WTC11 (cell line): Measurements from ENCODE around the gene TTC4. TPM values are rescaled to one million over a fixed set of nuclear protein-coding genes. Genes with fewer than 3 reads are reported as not detected.

Experiments
- ATAC-seq: fragments of 200-7000 bp; cut with Tn5 transposase; 2 replicates; pipeline ENCODE4 v1.10.0; 2021; ENCODE audit warnings: mild to moderate bottlenecking, moderate library complexity
- CTCF ChIA-PET: fragments of 300-600 bp; sonication (Branson Sonifier 250); formaldehyde crosslinking; loops from one replicate; lab custom pipeline; 2021; ENCODE audit warnings: antibody characterized with exemption; lab: Charles Lee
- POLR2A ChIA-PET: fragments of 350-600 bp; sonication (Branson Sonifier 250); formaldehyde crosslinking; loops from one replicate; lab custom pipeline; 2021; ENCODE audit warnings: antibody characterized with exemption; lab: Charles Lee
- DNase-seq: peaks from one replicate; pipeline ENCODE4 v3.0.0; 2021; ENCODE audit warnings: low spot score
- H3K27ac Mint-ChIP-seq: 2 replicates; pipeline ENCODE4 v1.8.0; 2021; ENCODE audit warnings: mixed read lengths
- H3K27me3 Mint-ChIP-seq: 2 replicates; pipeline ENCODE4 v1.8.0; 2021; ENCODE audit warnings: low read depth, mild to moderate bottlenecking, moderate library complexity, mixed read lengths
- H3K36me3 Mint-ChIP-seq: 2 replicates; pipeline ENCODE4 v1.8.0; 2021; ENCODE audit warnings: mixed read lengths
- H3K4me1 Mint-ChIP-seq: 2 replicates; pipeline ENCODE4 v1.8.0; 2022; ENCODE audit warnings: mixed read lengths
- H3K4me3 Mint-ChIP-seq: 2 replicates; pipeline ENCODE4 v1.8.0; 2021; ENCODE audit warnings: mild to moderate bottlenecking, moderate library complexity, mixed read lengths
- H3K9me3 Mint-ChIP-seq: 2 replicates; pipeline ENCODE4 v1.8.0; 2021; ENCODE audit warnings: mixed read lengths
- ATF2 ChIP-seq: sonication (generic); formaldehyde crosslinking; IDR thresholded peaks from 2 replicates; pipeline ENCODE4 v1.8.1; 2022; ENCODE audit warnings: low read depth, missing genetic modification reagents, borderline replicate concordance
- CBFB ChIP-seq: sonication (generic); formaldehyde crosslinking; IDR thresholded peaks from 2 replicates; pipeline ENCODE4 v1.8.1; 2022; ENCODE audit warnings: mild to moderate bottlenecking, low read depth, missing genetic modification reagents
- EMX1 ChIP-seq: fragments of 250-450 bp; sonication (Bioruptor Pico); IDR thresholded peaks from 2 replicates; pipeline ENCODE4 v1.8.0; 2021; ENCODE audit warnings: mild to moderate bottlenecking
- FOXP1 ChIP-seq: sonication (generic); formaldehyde crosslinking; IDR thresholded peaks from 2 replicates; pipeline ENCODE4 v1.8.0; 2022; ENCODE audit warnings: missing genetic modification reagents, mild to moderate bottlenecking, moderate library complexity, borderline replicate concordance
- HMGA2 ChIP-seq: fragments of 250-450 bp; sonication (Bioruptor Pico); IDR thresholded peaks from 2 replicates; pipeline ENCODE4 v1.4.0; 2021; ENCODE audit warnings: mild to moderate bottlenecking, moderate library complexity
- MAX ChIP-seq: sonication (generic); formaldehyde crosslinking; IDR thresholded peaks from 2 replicates; pipeline ENCODE4 v1.8.0; 2022; ENCODE audit warnings: mild to moderate bottlenecking, missing genetic modification reagents
- NFE2L1 ChIP-seq: sonication (generic); formaldehyde crosslinking; IDR thresholded peaks from 2 replicates; pipeline ENCODE4 v1.8.1; 2023; ENCODE audit warnings: missing genetic modification reagents
- NR1H2 ChIP-seq: sonication (generic); formaldehyde crosslinking; IDR thresholded peaks from 2 replicates; pipeline ENCODE4 v1.9.0; 2021; ENCODE audit warnings: mild to moderate bottlenecking, moderate library complexity, missing genetic modification reagents
- PRDM15 ChIP-seq: sonication (generic); formaldehyde crosslinking; IDR thresholded peaks from 2 replicates; pipeline ENCODE4 v1.8.0; 2022; ENCODE audit warnings: missing genetic modification reagents
- ZNF512 ChIP-seq: sonication (generic); formaldehyde crosslinking; IDR thresholded peaks from 2 replicates; pipeline ENCODE4 v1.8.1; 2022; ENCODE audit warnings: missing genetic modification reagents, borderline replicate concordance
- total RNA-seq: library from RNA; stranded (reverse); gene quantifications from 3 replicates; pipeline ENCODE4 v1.2.3, GENCODE V29; 2021
- TF ChIP-seq, protein P1 (sequence below): fragments of 250-450 bp; sonication (Bioruptor Pico); IDR thresholded peaks from 2 replicates; pipeline ENCODE4 v2.1.2; 2022; ENCODE audit warnings: mild to moderate bottlenecking, moderate library complexity
- TF ChIP-seq, protein P2 (sequence below): sonication (generic); formaldehyde crosslinking; IDR thresholded peaks from 2 replicates; pipeline ENCODE4 v1.8.1; 2023; ENCODE audit warnings: mild to moderate bottlenecking, moderate library complexity, missing genetic modification reagents
- TF ChIP-seq, protein P3 (sequence below): fragments of 250-450 bp; sonication (Bioruptor Pico); IDR thresholded peaks from 2 replicates; pipeline ENCODE4 v1.9.0; 2021; ENCODE audit warnings: mild to moderate bottlenecking
- TF ChIP-seq, protein P4 (sequence below): sonication (generic); formaldehyde crosslinking; IDR thresholded peaks from 2 replicates; pipeline ENCODE4 v1.8.1; 2022; ENCODE audit warnings: low read depth, mild to moderate bottlenecking, moderate library complexity, missing genetic modification reagents, borderline replicate concordance
- TF ChIP-seq, protein P5 (sequence below): sonication (generic); formaldehyde crosslinking; IDR thresholded peaks from 2 replicates; pipeline ENCODE4 v1.8.0; 2023; ENCODE audit warnings: mild to moderate bottlenecking, missing genetic modification reagents
- TF ChIP-seq, protein P6 (sequence below): fragments of 200-600 bp; IDR thresholded peaks from 2 replicates; pipeline ENCODE4 v1.8.0; 2022; ENCODE audit warnings: antibody characterized with exemption

Gene TTC4
- total RNA-seq, 1 experiment from 2014 or later = 18.8 TPM

DNA sequence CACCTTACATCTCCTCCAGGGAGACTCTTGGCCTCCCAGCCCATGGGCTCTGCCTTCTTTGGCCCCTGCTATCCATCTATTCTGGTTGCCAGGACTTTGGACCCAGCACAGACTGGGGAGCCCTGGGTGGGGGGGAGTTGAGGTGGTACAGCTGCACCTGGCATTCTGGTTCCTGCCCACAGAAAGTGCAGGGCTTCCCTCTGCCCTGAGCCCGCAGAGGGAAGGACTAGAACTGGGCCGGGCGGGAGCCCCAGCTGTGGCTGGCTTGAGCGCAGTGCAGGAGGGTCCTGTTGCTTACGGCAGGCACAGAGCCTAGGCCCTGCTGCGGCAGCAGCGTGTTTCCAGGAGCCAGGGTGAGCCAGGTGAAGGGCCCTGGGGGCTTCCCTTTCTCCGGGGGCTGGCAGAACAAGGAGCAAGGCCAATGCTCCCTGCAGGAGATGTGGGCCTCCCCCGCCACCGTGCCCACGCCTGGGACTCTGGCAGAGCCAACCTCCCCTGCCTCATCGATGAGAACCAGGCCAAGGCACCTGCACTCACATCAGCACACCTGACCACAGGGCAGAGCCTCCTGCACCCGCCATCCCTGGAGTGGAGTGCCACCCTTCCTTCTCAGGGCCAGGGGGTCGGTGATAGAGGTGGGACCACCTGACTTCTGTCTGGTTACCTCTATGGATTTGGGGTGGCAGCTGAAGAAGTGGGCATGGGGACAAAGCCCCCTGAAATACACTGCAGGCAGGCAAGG lies 32.6 kb downstream of the TTC4 start:
- ATAC-seq (no peak), DNase-seq (no peak)
- Mint-ChIP-seq H3K4me1 (peaks cover 18% of the 10 kb centered on the region), H3K36me3 (no peaks in the 10 kb centered on the region), H3K9me3 (peaks cover 6% of the 10 kb centered on the region), H3K4me3 (no peak overlapping the region), H3K27me3 (no peaks in the 10 kb centered on the region; the same call in 1 of the 2 replicates), H3K27ac (no peak overlapping the region)
- ChIA-PET POLR2A (no interaction called here), CTCF (no interaction called here)
- TF ChIP-seq, protein P1, sequence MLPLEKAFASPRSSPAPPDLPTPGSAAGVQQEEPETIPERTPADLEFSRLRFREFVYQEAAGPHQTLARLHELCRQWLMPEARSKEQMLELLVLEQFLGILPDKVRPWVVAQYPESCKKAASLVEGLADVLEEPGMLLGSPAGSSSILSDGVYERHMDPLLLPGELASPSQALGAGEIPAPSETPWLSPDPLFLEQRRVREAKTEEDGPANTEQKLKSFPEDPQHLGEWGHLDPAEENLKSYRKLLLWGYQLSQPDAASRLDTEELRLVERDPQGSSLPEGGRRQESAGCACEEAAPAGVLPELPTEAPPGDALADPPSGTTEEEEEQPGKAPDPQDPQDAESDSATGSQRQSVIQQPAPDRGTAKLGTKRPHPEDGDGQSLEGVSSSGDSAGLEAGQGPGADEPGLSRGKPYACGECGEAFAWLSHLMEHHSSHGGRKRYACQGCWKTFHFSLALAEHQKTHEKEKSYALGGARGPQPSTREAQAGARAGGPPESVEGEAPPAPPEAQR (CRISPR knock-in tag) = no peak
- TF ChIP-seq, protein P2, sequence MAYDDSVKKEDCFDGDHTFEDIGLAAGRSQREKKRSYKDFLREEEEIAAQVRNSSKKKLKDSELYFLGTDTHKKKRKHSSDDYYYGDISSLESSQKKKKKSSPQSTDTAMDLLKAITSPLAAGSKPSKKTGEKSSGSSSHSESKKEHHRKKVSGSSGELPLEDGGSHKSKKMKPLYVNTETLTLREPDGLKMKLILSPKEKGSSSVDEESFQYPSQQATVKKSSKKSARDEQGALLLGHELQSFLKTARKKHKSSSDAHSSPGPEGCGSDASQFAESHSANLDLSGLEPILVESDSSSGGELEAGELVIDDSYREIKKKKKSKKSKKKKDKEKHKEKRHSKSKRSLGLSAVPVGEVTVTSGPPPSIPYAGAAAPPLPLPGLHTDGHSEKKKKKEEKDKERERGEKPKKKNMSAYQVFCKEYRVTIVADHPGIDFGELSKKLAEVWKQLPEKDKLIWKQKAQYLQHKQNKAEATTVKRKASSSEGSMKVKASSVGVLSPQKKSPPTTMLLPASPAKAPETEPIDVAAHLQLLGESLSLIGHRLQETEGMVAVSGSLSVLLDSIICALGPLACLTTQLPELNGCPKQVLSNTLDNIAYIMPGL (CRISPR knock-in tag) = no peak
- TF ChIP-seq NFE2L1 (CRISPR knock-in tag) (no peak), NR1H2 (CRISPR knock-in tag) (no peak), HMGA2 (no peak), FOXP1 (CRISPR knock-in tag) (no peak), CBFB (no peak), ZNF512 (CRISPR knock-in tag) (no peak), EMX1 (CRISPR knock-in tag) (no peak), PRDM15 (CRISPR knock-in tag) (no peak), MAX (CRISPR knock-in tag) (no peak), ATF2 (CRISPR knock-in tag) (no peak)
- TF ChIP-seq, protein P3, sequence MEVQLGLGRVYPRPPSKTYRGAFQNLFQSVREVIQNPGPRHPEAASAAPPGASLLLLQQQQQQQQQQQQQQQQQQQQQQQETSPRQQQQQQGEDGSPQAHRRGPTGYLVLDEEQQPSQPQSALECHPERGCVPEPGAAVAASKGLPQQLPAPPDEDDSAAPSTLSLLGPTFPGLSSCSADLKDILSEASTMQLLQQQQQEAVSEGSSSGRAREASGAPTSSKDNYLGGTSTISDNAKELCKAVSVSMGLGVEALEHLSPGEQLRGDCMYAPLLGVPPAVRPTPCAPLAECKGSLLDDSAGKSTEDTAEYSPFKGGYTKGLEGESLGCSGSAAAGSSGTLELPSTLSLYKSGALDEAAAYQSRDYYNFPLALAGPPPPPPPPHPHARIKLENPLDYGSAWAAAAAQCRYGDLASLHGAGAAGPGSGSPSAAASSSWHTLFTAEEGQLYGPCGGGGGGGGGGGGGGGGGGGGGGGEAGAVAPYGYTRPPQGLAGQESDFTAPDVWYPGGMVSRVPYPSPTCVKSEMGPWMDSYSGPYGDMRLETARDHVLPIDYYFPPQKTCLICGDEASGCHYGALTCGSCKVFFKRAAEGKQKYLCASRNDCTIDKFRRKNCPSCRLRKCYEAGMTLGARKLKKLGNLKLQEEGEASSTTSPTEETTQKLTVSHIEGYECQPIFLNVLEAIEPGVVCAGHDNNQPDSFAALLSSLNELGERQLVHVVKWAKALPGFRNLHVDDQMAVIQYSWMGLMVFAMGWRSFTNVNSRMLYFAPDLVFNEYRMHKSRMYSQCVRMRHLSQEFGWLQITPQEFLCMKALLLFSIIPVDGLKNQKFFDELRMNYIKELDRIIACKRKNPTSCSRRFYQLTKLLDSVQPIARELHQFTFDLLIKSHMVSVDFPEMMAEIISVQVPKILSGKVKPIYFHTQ (CRISPR knock-in tag) = no peak
- TF ChIP-seq, protein P4, sequence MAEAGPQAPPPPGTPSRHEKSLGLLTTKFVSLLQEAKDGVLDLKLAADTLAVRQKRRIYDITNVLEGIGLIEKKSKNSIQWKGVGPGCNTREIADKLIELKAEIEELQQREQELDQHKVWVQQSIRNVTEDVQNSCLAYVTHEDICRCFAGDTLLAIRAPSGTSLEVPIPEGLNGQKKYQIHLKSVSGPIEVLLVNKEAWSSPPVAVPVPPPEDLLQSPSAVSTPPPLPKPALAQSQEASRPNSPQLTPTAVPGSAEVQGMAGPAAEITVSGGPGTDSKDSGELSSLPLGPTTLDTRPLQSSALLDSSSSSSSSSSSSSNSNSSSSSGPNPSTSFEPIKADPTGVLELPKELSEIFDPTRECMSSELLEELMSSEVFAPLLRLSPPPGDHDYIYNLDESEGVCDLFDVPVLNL (CRISPR knock-in tag) = no peak
- TF ChIP-seq, protein P5, sequence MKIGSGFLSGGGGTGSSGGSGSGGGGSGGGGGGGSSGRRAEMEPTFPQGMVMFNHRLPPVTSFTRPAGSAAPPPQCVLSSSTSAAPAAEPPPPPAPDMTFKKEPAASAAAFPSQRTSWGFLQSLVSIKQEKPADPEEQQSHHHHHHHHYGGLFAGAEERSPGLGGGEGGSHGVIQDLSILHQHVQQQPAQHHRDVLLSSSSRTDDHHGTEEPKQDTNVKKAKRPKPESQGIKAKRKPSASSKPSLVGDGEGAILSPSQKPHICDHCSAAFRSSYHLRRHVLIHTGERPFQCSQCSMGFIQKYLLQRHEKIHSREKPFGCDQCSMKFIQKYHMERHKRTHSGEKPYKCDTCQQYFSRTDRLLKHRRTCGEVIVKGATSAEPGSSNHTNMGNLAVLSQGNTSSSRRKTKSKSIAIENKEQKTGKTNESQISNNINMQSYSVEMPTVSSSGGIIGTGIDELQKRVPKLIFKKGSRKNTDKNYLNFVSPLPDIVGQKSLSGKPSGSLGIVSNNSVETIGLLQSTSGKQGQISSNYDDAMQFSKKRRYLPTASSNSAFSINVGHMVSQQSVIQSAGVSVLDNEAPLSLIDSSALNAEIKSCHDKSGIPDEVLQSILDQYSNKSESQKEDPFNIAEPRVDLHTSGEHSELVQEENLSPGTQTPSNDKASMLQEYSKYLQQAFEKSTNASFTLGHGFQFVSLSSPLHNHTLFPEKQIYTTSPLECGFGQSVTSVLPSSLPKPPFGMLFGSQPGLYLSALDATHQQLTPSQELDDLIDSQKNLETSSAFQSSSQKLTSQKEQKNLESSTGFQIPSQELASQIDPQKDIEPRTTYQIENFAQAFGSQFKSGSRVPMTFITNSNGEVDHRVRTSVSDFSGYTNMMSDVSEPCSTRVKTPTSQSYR (CRISPR knock-in tag) = no peak
- TF ChIP-seq, protein P6, sequence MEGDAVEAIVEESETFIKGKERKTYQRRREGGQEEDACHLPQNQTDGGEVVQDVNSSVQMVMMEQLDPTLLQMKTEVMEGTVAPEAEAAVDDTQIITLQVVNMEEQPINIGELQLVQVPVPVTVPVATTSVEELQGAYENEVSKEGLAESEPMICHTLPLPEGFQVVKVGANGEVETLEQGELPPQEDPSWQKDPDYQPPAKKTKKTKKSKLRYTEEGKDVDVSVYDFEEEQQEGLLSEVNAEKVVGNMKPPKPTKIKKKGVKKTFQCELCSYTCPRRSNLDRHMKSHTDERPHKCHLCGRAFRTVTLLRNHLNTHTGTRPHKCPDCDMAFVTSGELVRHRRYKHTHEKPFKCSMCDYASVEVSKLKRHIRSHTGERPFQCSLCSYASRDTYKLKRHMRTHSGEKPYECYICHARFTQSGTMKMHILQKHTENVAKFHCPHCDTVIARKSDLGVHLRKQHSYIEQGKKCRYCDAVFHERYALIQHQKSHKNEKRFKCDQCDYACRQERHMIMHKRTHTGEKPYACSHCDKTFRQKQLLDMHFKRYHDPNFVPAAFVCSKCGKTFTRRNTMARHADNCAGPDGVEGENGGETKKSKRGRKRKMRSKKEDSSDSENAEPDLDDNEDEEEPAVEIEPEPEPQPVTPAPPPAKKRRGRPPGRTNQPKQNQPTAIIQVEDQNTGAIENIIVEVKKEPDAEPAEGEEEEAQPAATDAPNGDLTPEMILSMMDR = no peak
